ENCODE results near the gene AQP2.
"Not testable (repeated sequence)": the region's sequence is repeated elsewhere in the genome, so short reads cannot be mapped to it uniquely, and the experiment has no call there.

The AQP2 gene

DNA sequence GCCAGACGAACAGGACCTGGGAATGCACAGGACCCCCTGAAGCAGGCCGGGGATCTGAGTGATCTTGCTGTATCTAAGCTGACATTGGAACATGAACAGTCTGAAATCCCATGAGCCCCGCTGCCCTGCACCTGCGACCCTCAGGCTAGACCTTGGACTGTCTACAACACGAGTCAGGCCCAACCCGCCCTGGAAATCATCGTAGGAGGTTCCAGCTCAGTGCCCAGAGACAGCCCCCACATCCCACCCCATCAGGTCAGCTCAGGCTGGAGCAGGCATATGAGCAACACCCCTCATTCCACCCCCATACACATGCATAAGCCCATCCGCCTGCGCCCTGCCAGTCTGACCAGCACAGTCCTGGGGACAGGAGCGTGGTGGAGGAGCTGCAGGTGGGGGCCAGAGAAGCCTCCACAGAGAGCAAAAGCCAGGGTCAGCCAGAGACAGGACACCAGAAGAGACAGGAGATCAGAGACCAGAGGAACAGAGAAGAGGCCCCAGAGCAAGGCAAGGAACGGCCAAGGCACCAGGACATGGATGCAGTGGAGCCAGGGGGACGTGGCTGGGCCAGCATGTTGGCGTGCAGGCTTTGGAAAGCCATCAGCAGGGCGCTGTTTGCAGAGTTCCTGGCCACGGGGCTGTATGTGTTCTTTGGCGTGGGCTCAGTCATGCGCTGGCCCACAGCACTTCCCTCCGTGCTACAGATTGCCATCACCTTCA lies 22.3 kb downstream of the AQP2 start, which contains the start of gene AQP6:
Gene AQP6 (plus strand): TSS at position 307 of the 720 bp plus-strand sequence. CDS start 227 bp downstream, at position 534.
- no peak for FAIRE-seq

DNA sequence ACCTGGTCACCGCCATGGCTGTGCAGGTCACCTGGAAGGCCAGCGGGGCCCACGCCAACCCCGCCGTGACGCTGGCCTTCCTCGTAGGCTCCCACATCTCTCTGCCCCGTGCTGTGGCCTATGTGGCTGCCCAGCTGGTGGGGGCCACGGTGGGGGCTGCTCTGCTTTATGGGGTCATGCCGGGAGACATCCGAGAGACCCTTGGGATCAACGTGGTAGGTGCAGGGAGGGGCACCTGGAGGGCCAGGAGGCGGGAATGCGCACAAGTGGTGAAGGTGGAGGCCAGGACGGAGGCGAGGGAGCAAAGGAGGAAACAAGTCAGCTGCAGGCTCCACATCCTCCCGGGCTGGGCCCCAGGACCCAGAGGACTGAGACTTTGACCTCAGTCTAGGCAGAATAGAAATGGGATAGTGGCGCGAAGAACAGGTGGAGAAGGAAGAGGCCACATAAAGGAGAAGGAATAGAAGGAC lies 22.9 kb downstream of the AQP2 start:
- FAIRE-seq = no peak

DNA sequence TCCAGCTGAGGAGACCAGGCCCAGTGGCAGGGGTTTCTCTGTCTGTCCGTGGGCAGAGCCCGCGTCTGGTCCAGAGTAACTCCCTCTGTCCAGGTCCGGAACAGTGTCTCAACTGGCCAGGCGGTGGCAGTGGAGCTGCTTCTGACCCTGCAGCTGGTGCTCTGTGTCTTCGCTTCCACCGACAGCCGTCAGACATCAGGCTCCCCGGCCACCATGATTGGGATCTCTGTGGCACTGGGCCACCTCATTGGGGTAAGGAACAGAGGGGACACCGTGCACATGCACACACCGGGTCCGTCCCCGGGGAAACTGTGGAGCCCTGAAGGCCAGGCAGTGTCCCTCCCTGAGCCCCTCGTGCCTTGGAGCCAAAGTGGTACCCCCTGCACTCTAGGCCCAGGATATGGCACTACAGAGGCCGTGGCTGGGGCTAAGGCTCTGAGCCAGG lies 23.7 kb downstream of the AQP2 start:
- FAIRE-seq = no peak

DNA sequence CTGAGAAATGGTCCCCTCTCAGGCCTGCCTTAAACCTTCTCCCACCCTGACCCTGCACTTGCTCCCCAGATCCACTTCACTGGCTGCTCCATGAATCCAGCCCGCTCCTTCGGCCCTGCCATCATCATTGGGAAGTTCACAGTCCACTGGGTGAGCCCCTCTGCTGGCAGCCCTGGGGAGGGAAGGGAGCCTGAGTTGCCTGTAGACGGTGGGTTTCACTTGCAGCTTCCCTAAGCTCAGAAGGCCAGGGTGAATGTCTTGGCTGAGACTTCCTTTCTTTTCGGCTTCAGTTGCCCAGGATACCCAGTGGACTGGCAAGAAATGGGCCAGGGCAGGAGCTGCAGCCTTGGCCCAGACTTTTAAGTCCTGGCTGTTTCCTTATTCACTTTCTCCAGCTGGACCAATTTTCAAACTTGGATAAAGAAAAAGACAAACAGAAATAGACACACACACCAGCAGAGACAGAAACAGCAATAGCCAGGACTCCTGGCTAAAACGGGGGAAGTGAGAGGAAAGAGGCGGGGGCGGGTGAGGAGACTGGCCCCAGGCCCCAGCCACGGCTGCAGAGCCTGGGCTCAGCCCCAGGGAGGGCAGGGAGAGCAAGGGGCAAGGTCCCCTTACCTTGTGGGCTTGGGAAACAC lies 24.3 kb downstream of the AQP2 start:
- FAIRE-seq = no peak

DNA sequence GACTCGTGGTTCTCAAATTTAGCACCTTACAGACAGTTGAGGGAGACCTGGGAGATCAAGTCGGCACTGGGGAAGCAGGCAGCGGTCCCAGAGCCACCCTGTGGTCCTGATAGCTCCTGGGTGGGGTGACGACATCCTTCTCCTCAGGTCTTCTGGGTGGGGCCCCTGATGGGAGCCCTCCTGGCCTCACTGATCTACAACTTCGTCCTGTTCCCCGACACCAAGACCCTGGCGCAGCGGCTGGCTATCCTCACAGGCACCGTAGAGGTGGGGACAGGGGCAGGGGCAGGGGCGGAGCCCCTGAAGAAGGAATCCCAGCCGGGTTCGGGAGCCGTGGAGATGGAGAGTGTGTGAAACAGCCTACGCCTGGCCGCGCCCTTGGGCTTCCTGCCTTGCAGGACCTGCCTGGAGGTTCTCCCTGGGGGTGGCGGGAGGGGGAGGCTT lies 24.8 kb downstream of the AQP2 start:
- no peak for FAIRE-seq

DNA sequence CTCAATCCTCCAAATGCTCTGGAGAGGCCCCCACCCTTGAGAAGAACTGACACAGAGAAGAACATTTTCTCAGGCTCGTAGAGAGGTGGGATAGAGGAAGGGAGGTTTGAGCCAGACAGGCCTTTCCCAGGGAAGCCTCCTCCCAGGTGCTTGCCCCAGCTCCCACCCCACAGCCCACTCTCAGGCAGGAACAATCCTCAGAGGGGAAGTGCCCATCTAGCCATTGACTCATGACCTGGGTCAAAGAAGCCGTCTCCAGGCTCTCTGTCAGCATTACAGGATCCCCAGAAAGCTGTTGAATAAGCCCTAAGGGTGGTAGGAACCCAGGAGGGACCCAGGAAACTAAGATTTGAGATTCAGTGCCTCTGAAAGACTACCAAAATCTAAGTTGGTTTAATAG lies 26.0 kb downstream of the AQP2 start:
- no peak for FAIRE-seq

DNA sequence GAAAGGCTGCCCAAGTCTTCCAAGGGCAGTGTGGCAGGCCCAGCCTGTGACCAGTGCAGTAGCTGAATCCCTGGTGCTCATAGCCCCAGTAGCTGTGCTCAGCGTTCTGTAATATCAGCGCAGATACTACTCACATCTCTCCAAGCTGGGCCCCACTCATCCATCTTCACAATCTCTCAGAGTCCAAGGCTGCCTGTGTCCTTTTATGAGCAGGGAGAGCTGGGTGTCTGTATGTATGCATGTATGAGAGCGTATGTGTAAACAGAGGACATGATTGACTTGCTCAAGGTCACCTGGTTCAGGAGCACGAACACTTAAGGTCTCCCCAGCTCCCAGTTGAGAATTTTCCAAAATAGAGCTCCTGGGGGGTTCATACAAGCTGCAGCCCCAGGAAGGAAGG lies 27.6 kb downstream of the AQP2 start:
- no peak for FAIRE-seq

DNA sequence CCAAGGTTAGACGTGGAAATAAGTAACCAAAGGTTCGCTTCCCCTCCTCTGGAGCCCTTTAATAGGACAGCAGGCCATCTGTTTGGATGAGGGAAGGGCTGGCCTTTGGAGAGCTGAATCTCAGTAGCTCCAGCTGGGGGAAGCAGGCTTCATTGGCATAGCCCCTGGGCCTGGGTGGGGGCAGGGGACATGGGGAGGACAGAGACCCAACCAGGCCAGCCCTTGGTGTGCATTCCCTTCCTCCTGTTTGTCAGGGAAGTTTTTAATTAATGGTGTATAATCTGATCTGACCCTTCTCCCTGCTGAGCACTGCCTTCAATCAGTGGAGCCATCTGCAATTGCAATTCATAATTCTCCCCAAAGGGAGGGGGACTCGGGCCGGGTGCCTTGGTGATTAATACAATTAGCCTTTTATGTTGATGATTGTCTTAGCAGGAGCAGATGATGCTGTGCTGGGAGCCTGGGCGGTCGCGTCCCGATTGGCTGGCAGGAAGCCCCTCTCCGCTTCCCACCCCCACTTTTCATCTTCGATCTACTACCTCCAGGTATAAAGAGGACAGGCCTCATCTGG lies 28.6 kb downstream of the AQP2 start:
- FAIRE-seq = no peak

DNA sequence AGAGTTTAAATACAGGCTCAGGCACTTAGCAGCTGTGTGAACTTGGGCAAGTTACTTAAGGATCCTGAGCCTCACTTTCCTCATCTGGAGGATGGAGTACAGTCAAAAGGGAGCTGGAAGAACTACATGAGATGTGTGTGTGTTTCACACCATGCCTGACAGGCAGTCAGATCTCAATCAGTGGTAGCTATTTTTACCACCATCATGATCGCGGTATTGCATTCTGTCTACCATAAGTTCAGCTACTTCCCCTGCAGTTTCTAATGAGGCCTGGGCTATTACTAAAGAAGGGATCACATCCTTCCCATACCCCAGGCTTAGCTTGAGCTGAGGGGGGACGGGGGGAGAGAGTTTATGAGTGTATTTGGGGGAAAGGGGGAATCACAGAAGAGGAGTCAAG lies 29.3 kb downstream of the AQP2 start:
- FAIRE-seq = no peak

DNA sequence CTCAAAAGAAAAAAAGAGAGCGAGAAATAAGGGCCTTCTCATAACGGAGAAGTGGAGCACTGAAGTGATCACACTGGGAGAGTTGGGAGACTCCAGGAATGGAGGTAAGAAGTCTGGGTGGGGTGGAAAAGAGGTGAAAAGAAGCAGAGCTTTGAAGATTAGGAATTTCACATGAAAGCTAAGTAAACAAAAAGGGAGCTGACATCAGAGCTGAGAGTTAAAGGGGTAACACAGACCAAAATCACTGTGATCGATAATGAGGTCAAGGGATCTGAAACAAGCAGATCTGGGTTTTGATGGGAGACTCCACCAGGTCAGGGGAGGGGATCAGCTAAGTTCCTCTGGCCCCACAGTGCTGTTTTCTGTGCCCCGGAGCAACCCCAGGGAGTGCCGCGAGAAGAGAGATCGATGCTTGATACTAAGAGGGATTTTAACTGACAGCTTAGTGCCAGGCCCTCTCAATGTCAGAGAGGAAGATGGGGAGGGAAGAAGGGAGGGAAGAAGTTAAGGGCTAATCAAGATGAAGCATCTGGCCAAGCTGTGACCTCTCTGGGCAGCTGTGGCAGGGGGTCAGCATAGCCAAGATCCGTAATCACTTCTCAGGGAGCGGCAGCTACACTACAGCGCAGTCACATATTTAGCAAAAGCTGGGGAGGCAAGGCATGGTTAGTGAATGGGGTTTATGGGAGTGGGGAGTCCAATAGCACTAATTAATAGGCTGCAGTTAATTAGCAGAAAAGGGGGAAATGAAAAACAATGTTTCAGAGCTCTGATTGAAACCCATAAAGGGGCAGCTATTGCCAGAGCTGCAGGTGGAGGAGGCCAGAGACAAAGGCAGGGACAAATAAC lies 30.2 kb downstream of the AQP2 start:
- no peak for FAIRE-seq

DNA sequence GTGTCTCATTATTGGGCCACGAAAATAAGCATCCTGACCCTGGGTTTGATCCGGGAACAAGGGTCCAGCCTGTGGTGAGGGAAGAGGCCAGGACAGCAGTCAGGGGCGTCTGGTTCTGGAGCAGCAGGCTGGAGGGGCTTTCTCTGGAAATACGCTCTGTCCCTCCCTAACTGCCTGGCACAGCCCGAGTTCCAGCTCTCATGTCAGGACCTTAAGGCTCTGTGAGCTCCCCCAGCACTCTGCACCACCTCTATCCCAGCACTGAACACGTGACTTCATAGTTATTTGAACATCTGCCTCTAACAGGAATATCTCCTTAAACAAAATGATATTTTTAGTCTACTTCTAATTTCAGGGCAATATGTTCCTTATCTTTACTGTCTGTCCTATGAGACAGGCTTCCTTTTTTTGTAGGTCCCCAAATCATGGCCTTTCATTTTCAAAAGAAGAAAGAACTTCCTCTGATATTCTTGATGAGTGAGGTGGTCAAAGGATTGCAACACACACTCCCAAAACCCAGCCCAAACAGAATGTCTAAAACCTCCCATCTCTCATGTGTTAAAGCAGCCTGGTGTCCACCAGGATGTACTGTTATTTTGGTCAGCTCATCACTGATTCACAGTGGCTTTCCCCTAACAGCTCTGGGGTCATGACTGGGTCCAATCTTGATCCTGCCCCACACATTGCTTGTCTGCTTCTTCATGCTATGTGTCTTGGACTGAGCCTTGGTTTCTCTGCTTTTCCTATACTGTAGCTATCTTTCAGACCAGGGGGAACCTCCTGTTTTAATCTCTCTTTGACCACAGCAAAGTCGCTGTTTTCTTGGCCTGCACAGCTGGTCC lies 31.9 kb downstream of the AQP2 start:
- no peak for FAIRE-seq

DNA sequence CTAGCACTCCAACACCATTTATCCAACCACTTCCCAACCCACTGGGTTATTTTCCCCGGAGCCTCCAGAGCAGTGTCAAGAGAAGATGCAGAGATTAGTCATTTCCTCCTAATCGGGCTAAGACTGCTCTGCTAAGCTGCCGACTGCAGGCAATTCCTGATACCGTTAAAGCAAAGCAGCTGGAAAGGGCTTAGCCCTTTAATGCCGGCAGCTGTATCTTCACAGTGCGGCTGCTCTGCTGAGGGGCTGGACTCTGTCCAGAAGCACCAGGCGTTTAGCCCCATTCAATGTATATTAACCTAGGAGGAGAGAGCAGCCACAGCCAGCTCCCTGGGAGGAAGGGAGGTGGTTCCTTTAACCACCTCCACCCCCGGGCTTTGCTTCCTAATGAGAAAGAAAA lies 33.4 kb downstream of the AQP2 start:
- FAIRE-seq = no peak

DNA sequence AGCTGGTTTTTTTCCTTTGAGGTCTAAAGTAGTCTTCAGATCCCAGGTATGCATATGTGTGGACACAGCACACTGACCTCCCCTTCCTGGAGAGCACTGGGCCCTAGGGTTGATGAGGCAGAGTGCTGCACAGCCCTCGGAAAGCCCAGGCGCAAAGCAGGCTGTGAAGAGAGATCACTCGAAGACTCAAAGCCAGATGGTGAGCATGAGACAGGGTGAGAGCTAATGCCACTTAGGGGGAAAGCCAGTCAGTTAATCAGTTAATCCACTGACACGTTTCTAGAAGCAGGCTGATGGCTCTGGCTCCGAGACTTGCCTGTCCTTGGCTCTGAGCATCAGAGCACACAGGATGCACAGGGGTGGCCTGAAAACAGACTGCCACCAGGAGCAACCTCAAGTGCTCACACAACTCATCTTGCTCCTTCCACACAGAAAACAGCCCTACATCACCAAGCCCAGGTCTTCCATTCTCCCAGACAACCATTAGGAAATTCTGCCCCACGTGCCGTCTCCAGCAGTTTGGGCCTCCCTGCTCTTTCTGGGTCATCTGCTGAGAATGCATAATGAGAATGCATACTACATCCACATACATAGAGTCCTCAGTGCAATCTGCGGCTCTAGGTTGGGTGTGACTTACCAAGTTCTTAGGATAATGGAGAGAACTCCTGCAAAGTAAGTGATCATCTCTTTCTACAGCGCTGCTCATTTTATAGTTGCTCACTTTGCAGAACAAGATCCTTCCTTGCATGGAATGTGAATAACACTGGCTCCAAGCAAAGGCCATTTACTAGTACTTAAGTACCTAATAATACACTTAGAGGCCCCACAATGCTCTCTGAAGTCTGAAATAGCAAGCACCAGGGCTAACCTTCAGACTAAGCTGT lies 34.2 kb downstream of the AQP2 start:
- FAIRE-seq = no peak

DNA sequence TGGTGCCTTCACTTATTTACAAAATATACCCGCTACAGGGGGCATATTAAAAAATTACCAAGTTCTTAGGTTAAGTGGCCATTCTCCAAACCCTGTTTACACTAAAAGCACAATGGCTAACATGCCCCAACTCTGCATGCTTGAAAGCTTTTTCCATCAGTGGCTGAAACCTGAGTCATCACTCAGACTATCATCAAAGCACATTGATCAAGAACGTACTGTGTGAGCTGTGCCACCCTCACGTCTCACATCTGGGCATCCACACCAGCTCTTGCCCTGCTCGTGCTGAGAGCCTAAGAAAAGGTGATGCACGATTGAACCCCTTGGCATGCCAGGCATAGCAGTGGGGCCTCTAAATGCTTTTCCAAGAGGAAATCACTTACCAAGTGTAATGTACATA lies 35.4 kb downstream of the AQP2 start:
- no peak for FAIRE-seq

DNA sequence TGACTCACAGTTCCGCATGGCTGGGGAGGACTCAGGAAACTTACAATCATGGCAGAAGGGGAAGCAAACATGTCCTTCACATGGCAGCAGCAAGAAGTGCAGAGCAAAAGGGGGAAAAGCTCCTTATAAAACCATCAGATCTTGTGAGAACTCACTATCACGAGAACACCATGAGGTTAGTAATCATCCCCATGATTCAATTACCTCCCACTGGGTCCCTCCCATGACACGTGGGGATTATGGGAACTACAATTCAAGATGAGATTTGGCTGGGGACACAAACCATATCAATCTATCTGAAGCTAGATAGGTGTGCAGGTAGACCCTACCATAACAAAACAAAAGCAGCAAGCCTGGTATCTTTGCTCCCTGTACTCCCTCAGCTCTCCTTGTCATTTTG lies 35.9 kb downstream of the AQP2 start:
- FAIRE-seq = not testable (repeated sequence)

DNA sequence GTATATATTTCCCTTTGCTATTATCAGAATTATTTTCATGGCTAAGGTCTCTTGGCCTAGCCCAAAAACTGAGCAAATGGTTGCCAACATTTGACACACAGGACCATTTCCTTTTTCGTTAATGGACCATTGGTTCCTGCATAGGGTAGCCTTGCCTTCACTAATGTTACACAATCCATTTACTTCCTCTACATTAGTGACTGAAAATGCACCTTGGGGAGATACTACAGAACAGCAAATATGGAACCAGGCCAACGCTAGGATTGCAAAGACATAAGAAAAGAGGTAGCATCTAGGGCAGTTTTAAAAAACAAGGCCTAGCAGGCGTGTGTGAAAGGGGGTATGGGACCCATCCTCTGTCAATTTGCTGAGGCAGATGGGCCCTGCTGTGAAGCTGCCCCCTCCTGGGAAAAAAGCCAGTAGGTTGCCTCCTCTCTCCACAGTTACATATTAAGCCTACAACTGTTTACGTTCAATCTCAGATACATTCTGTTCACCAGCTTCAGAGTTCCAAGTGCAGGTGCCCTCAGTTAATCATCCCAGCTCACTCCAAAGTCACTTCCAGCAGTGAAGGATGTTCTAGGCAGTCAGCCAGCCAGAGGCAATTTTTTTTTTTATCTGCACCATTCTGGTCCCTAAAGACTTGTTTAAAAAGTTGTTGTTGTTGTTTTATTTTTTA lies 37.2 kb downstream of the AQP2 start:
- no peak for FAIRE-seq

DNA sequence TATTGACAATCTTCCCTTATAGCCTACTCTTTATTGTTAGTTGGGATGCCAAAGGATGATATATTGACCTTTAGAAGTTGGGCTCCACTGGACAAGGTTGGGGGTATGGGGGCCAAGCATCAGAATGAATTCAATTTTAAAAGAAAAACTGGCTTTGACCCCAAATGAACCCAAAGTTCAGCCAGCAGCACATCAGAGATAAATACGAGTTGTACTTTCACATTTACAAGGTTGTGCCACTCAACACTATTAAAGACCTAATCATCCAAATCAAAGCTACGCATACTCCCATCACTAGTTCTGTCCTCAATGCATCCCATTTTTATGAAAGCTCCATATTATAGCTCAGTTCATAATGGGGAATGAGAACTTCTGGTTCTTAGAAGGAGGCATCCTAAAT lies 38.9 kb downstream of the AQP2 start:
- FAIRE-seq = not testable (repeated sequence)

DNA sequence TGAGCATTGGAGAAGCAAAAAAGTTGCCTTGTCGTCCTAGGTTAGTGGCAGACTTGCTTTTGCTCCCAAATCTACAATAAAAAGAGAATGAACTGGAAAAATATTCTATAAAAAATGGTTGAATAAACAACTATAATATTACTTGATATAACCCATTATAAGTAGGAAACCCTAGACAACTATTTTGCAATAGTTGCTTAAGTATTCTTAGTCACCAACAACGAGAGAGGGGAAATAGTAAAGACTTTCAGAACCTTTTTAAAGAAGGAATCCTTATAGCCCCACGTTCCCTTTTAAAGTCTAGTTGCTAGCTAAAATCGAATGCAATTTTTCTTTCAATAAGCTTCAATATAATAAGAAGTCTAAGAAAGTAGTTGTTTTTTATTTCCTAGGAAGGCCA lies 39.7 kb downstream of the AQP2 start:
- no peak for FAIRE-seq

DNA sequence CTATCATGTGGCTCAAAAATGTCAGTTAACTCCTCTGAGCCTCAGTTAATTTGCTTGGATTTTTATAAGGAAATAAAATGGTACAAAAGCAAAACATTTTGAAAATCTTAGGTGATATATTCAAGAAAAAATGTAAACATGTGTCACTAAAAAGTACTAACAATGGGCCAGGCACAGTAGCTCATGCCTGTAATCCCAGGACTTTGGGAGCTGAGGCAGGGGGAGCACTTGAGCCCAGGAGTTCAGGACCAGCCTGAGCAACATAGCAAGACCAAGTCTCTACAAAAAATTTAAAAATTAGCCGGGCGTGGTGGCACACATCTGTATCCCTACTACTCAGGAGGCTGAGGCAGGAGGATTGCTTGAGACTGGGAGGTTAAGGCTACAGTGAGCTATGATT lies 47.9 kb downstream of the AQP2 start:
- no peak for FAIRE-seq

DNA sequence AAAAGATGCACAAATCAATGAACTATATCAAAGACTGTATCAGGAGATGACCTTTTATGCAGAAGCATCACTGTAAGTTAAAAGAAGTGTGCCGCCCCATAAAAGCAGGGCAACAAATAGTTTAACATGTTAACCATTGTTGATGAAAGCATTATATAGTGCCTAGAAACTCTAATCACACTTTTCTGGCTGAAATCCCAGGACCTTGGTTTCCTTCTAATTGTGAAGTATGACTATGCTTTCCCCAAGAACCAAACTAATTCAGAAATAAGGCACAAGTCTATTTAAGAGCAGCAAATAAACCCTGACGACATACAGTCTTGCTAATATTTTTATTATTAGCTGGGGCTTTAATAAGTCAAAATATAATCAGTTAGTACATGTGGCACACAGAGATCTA lies 53.1 kb downstream of the AQP2 start:
- FAIRE-seq = no peak

DNA sequence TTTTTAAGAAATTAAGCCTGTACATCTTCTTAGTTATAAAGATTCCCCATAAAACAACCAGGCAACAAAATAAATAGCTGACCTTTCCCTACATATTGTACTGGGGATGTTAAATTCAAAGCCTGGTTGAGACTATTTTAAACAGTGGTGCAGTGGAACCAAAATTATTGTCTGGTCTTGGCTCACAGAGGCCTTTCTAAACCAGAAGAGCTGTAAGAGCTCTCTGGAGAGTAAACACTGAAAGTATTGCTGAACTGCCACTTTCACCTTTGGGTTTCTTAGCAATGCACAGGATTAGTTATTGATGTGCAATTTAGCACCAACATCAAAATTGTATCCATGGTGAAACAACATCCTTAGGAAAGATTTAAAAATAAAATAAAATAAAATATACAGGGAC lies 54.2 kb downstream of the AQP2 start:
- no peak for FAIRE-seq
